ENCODE measurements around the gene SLCO1B3. TPM values are rescaled to one million over a fixed set of nuclear protein-coding genes. Genes with fewer than 3 reads are reported as not detected.

SLCO1B3 gene
- total and polyA plus RNA-seq, 2 of the 8 experiments (the other 6 are each of a cell fraction or from before 2014, with no cell fraction given), result not detected

DNA sequence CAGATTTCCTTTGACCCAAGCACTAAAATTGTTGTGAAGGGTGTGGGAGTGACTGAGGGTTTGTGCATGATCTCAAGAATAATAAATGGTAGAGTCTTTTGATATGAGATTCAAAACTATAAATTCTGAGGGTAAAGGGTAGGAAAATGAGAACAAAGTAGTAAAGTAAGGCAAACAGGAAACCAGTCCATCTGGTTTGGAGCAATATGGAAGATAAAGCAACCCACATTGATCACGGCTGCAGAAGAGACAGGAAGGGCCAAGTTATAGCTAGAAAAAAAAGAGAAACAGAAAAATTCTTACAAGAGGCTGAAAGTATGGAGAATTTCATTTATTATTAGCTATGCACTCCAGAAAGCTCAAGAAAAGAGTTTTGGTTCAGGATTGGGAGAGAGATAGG, 4.6 kb upstream of the SLCO1B3 start:
- no peak overlapping the region for H3K18ac ChIP-seq (ENCODE audit: extremely low read depth, low read length)
- no peak overlapping the region for H3K23ac ChIP-seq (ENCODE audit: insufficient read length)
- H3K79me1 ChIP-seq (ENCODE audit: low read depth, low read length), result no peaks in the 10 kb centered on the region
- no peak overlapping the region for H2AK5ac ChIP-seq (ENCODE audit: low read depth, low read length)
- no peaks in the 10 kb centered on the region for H4K20me1 ChIP-seq (replicated peaks in 1 of 2; ENCODE audit: control insufficient read depth in 1 of 2, insufficient read depth in 2 of 2, low read length in 2 of 2)
- H2BK15ac ChIP-seq (ENCODE audit: low read length), result no peak overlapping the region
- H3K9ac ChIP-seq (replicated peaks in 1 of 4; ENCODE audit: extremely low read depth in 1 of 4, low read depth in 3 of 4, low read length in 3 of 4), result no peak overlapping the region
- no peak overlapping the region for H4K8ac ChIP-seq (ENCODE audit: extremely low read depth, insufficient read depth, low read length)
- no peak overlapping the region for H2BK5ac ChIP-seq (ENCODE audit: low read depth, low read length)
- DNase-seq (ENCODE audit: low read depth in 1 of 2, low spot score in 2 of 2), result no peak
- no peak overlapping the region for H2BK120ac ChIP-seq (replicated peaks; ENCODE audit: low read depth, low read length)
- H4K5ac ChIP-seq (ENCODE audit: insufficient read length, low read depth, low read length), result no peak overlapping the region
- POLR2A ChIA-PET (ENCODE audit: partially characterized antibody), result no interaction called here
- no peaks in the 10 kb centered on the region for H3K4me1 ChIP-seq (replicated peaks in 1 of 4; ENCODE audit: control insufficient read depth in 3 of 4, insufficient read depth in 4 of 4, low read length in 3 of 4)
- CTCF ChIA-PET (ENCODE audit: partially characterized antibody), result no interaction called here
- H2AFZ ChIP-seq (ENCODE audit: low read length), result no peak overlapping the region
- H3K56ac ChIP-seq (replicated peaks; ENCODE audit: insufficient read length, low read depth, low read length), result no peak overlapping the region
- no peak overlapping the region for H2BK20ac ChIP-seq (ENCODE audit: low read length)
- H3K79me2 ChIP-seq (ENCODE audit: control insufficient read depth in 1 of 2, insufficient read depth in 2 of 2, low read length in 2 of 2), result no peaks in the 10 kb centered on the region
- 88% methylated on average over 1 of the region's 1 CpG; no CpG with 5 or more reads in 1 of the 2 experiments for WGBS, 2 experiments (ENCODE audit: extremely low coverage in 1 of 2, insufficient coverage in 1 of 2, insufficient read length in 1 of 2, insufficient replicate concordance in 2 of 2, low coverage in 1 of 2, low lambda C conversion rate in 2 of 2, missing lambda C conversion rate in 1 of 2)
- no peaks in the 10 kb centered on the region for H3K23me2 ChIP-seq (ENCODE audit: low read depth, low read length)
- H2BK12ac ChIP-seq (ENCODE audit: low read depth, low read length), result no peak overlapping the region
- peaks cover 0 to 2% of the 10 kb centered on the region in 2 experiments; a peak in 1 of 4 replicates for H3K9me3 ChIP-seq (ENCODE audit: insufficient read depth in 2 of 2, low read depth in 1 of 2, low read length in 1 of 2)
- no peak overlapping the region for H3K4ac ChIP-seq (replicated peaks; ENCODE audit: insufficient read length, low read depth, low read length)
- no peak overlapping the region for H3K27ac ChIP-seq (ENCODE audit: low read depth, low read length)
- no peak overlapping the region for H3K4me3 ChIP-seq (ENCODE audit: extremely low read depth in 1 of 4, insufficient read depth in 2 of 4, low read depth in 3 of 4, low read length in 4 of 4)
- H3K4me2 ChIP-seq (ENCODE audit: insufficient read depth in 1 of 2, low read depth in 2 of 2, low read length in 2 of 2), result no peak overlapping the region
- no peaks in the 10 kb centered on the region for H3K36me3 ChIP-seq (ENCODE audit: control insufficient read depth in 2 of 4, insufficient read depth in 4 of 4, low read length in 3 of 4)
- FAIRE-seq, result no peak
- H3K14ac ChIP-seq (ENCODE audit: insufficient read length), result no peak overlapping the region
- H4K91ac ChIP-seq (replicated peaks; ENCODE audit: insufficient read length, low read length), result no peak overlapping the region
- no peaks in the 10 kb centered on the region for H3K27me3 ChIP-seq (replicated peaks in 1 of 4; ENCODE audit: control insufficient read depth in 3 of 4, extremely low read depth in 1 of 4, insufficient read depth in 3 of 4, low read length in 3 of 4)
- no peak for TF ChIP-seq CHD2 (IDR thresholded peaks at IDR 0.05; ENCODE audit: low read length)
- TF ChIP-seq BACH1 (IDR thresholded peaks at IDR 0.05; ENCODE audit: low read length), result no peak
- no peak for TF ChIP-seq JUN (IDR thresholded peaks at IDR 0.05; ENCODE audit: low read depth, low read length)
- no peak for TF ChIP-seq RNF2 (IDR thresholded peaks at IDR 0.05; ENCODE audit: borderline replicate concordance, low read depth, low read length, missing control alignments, poor library complexity, severe bottlenecking)
- TF ChIP-seq FOSL1 (IDR thresholded peaks at IDR 0.05; ENCODE audit: insufficient read depth, low read depth, low read length), result no peak
- no peak for TF ChIP-seq POU5F1 (IDR thresholded peaks at IDR 0.05; ENCODE audit: low read depth, low read length)
- TF ChIP-seq BRCA1 (IDR thresholded peaks at IDR 0.05; ENCODE audit: low read depth, low read length), result no peak
- no peak for TF ChIP-seq SAP30 (IDR thresholded peaks at IDR 0.05; ENCODE audit: insufficient read depth, insufficient replicate concordance, low read length)
- no peak for TF ChIP-seq POLR2A (IDR thresholded peaks at IDR 0.05; ENCODE audit: control extremely low read depth in 1 of 2, low read depth in 2 of 2, low read length in 2 of 2)
- no peak for TF ChIP-seq GABPA (IDR thresholded peaks at IDR 0.05; ENCODE audit: borderline replicate concordance, insufficient read depth, low read length)
- TF ChIP-seq CREB1 (IDR thresholded peaks at IDR 0.05), result no peak
- TF ChIP-seq TCF12 (IDR thresholded peaks at IDR 0.05; ENCODE audit: low read depth, low read length), result no peak
- TF ChIP-seq ZNF274 (IDR thresholded peaks at IDR 0.05; ENCODE audit: borderline replicate concordance, extremely low read depth, low read length), result no peak
- TF ChIP-seq RFX5 (IDR thresholded peaks at IDR 0.05; ENCODE audit: borderline replicate concordance, low read depth, low read length), result no peak
- TF ChIP-seq SUZ12 (IDR thresholded peaks at IDR 0.05; ENCODE audit: low read length), result no peak

Data from H1 (cell line).